C4-2B (cell line): ENCODE data around the gene REC114.

Experiments
- ZFX ChIP-seq: fragments of 450-650 bp; IDR thresholded peaks from 2 replicates; pipeline ENCODE4 v1.6.1; 2017
- TF ChIP-seq, protein P1 (sequence below): fragments of 450-650 bp; conservative IDR thresholded peaks from 2 replicates; pipeline ENCODE4 v1.5.1; 2017; ENCODE audit warnings: mild to moderate bottlenecking

DNA sequence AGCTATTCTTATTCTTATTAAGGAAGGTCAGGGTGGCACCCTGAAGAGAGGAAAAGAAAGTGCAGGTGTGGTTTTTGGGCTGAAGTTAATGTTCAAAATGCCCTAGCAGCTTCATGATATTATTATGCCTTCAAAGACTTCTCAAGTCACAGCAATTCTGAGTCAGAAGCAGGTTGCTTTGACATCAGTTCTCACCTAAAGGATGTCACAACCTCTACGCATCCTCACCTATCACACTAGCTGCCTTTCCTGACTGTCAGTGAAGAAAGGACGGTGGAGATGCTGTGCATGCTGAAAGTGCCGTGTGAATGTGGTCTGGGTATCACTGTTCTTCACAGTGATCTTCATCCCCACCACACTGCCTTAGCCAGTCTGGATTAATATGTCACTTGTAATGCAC, 140.6 kb downstream of the REC114 start:
- TF ChIP-seq, protein P1, sequence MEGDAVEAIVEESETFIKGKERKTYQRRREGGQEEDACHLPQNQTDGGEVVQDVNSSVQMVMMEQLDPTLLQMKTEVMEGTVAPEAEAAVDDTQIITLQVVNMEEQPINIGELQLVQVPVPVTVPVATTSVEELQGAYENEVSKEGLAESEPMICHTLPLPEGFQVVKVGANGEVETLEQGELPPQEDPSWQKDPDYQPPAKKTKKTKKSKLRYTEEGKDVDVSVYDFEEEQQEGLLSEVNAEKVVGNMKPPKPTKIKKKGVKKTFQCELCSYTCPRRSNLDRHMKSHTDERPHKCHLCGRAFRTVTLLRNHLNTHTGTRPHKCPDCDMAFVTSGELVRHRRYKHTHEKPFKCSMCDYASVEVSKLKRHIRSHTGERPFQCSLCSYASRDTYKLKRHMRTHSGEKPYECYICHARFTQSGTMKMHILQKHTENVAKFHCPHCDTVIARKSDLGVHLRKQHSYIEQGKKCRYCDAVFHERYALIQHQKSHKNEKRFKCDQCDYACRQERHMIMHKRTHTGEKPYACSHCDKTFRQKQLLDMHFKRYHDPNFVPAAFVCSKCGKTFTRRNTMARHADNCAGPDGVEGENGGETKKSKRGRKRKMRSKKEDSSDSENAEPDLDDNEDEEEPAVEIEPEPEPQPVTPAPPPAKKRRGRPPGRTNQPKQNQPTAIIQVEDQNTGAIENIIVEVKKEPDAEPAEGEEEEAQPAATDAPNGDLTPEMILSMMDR = no peak
- no peak for TF ChIP-seq ZFX
